NCI-H2196 treated with DMSO at 0.1 percent for 48 hours (cell line): ENCODE measurements around the gene PIK3R2.

Experiments used
- DNase-seq: peaks from one replicate; lab custom pipeline; 2025; ENCODE audit not compliant: unreplicated experiment; lab: John Stamatoyannopoulos, UW

PIK3R2 gene

GRCh38 chr19:18171605-18172327, 18.8 kb downstream of the PIK3R2 start:
- no peak for DNase-seq

GRCh38 chr19:18172331-18173053, 19.5 kb downstream of the PIK3R2 start:
- DNase-seq: no peak

- no peak for DNase-seq
These were observed 20.1 kb downstream of the PIK3R2 start for GRCh38 chr19:18173054-18173571.

- peak; percentile 77 for DNase-seq
These were observed 20.8 kb downstream of the PIK3R2 start, which contains the start of gene IFI30 for GRCh38 chr19:18173572-18174288. Gene IFI30, plus strand, starts transcription at chr19:18173813. Its CDS starts 29 bp downstream, at chr19:18173842.

- no peak for DNase-seq
These were observed 22.0 kb downstream of the PIK3R2 start for GRCh38 chr19:18174983-18175382.

- DNase-seq: no peak
These were observed 23.7 kb downstream of the PIK3R2 start for GRCh38 chr19:18176367-18177310.

GRCh38 chr19:18179957-18180356, 27.0 kb downstream of the PIK3R2 start:
- no peak for DNase-seq

- DNase-seq: no peak
These were observed 30.6 kb downstream of the PIK3R2 start for GRCh38 chr19:18183529-18183928.

GRCh38 chr19:18185538-18185937, 32.6 kb downstream of the PIK3R2 start:
- no peak for DNase-seq

GRCh38 chr19:18190278-18190677, 37.3 kb downstream of the PIK3R2 start:
- DNase-seq: no peak

GRCh38 chr19:18191640-18192062, 38.7 kb downstream of the PIK3R2 start:
- DNase-seq: no peak

- DNase-seq: peak; percentile 99
These were observed 39.9 kb downstream of the PIK3R2 start, which contains the start of gene MPV17L2 for GRCh38 chr19:18192673-18193387. Gene MPV17L2, plus strand, starts transcription at chr19:18193218. Its CDS starts 64 bp downstream, at chr19:18193282.

- DNase-seq: no peak
These were observed 40.6 kb downstream of the PIK3R2 start for GRCh38 chr19:18193388-18194180.

GRCh38 chr19:18194181-18194530, 41.2 kb downstream of the PIK3R2 start:
- DNase-seq: no peak

- peak; percentile 10 for DNase-seq
These were observed 41.7 kb downstream of the PIK3R2 start for GRCh38 chr19:18194554-18195238.

- DNase-seq: no peak
These were observed 43.5 kb downstream of the PIK3R2 start for GRCh38 chr19:18196511-18196845.

- no peak for DNase-seq
These were observed 44.3 kb downstream of the PIK3R2 start for GRCh38 chr19:18197306-18197705.

- no peak for DNase-seq
These were observed 45.0 kb downstream of the PIK3R2 start for GRCh38 chr19:18197941-18198340.
